LNCaP clone FGC (cell line): ENCODE data around the gene CAV1.

ENCODE experiments used
- DNase-seq: peaks from one replicate; pipeline ENCODE4 v3.0.0-alpha.2; 2011; ENCODE audit warnings: low read depth
- H3K4me3 ChIP-seq: 2 replicates; pipeline ENCODE4 v1.5.1; 2011; ENCODE audit warnings: mild to moderate bottlenecking, low read depth, low read length, control low read depth
- CTCF ChIP-seq: IDR thresholded peaks from 2 replicates; pipeline ENCODE4 v1.5.1; 2012; ENCODE audit warnings: mild to moderate bottlenecking; ENCODE audit not compliant: control insufficient read depth, insufficient read depth; ENCODE audit errors: extremely low read depth

The CAV1 gene

DNA sequence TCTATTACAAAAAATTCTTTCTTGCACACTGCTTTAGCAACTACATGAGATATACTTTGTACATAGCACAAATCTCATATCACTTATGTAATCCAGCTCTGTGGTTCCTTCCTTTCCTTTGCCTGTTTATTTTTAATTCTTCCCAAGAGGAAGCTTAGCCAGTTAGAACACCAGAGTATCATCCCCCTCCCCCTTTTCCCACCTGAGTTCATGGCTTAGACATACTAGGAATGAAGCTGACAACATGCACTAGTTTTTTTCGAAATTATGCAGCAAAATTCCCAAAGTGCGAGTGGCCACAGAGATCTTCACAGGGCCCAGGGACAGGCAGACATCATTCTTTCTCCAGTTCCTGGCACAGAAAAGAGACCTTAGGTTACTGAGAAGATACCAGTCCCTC is 17.8 kb downstream of the CAV1 start:
- no peak for TF ChIP-seq CTCF
- DNase-seq = no peak
- no peak overlapping the region for H3K4me3 ChIP-seq

GRCh38 chr7:116543664-116544063 is 18.8 kb downstream of the CAV1 start:
- TF ChIP-seq CTCF = no peak
- H3K4me3 ChIP-seq = no peak overlapping the region
- no peak for DNase-seq

DNA sequence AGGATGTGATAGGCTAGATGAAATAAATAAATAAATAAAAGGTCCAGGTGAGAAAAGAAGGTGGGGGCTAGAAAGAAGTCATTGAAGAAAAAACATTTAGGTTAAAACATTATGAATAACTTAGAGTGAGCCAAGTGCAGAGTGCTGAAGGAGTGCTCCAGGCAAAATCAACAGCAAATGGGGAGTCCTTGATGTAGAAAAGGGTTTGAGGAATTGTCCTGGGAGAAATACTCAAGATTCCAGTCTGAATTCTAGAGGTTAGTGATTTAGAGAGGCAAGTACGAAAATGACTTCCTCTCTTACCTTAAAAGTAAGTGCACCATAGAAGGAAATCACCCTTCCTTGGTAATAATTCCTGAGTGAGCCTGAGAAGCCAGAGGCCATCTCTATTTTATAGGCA is 19.7 kb downstream of the CAV1 start:
- no peak overlapping the region for H3K4me3 ChIP-seq
- no peak for DNase-seq
- TF ChIP-seq CTCF = no peak

DNA sequence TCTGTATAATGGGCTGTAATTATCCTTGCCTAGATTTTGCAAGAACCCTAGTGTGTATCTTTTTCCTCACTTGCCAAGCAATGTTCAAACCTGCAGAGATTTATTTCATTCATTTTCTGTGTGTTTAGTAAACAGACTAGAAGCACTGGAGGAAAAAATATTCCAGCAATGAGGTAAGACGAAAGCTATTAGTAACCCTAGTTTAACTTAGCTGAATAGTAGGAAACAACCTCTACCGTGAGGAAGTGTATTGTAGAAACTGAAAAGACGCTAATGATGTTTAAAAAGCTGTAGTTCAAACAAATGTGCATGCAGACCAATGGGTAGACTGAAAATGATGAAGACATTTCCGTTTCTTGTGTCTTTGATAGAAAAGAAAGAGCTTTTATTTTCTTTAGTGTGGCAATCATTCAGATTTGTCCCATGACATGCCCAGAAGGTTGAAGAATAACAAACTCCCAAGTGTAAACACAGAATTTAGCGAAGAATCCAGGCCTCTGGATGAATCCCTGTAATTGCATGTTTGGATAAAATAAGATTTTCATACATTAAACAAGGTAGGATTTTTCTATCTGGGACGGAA is 20.7 kb downstream of the CAV1 start:
- TF ChIP-seq CTCF = no peak
- DNase-seq = no peak
- no peak overlapping the region for H3K4me3 ChIP-seq

DNA sequence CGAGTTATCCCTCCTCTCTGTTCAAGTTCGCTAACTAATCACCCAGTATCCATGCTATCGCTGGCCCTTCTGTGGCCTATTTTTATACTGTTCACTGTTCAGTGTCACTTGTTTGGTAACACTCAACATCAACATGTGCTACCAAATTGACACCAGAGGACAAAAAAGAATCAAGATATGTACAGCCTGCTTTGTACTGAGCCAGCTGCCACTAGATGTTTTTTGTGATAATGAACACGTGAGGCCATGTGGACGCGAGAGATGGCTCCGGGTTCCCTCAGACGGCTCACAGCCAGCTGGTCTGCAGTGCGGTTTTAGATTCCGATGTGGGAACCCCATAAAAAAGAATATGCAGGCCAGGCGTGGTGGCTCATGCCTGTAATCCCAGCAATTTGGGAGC is 21.2 kb downstream of the CAV1 start:
- no peak for DNase-seq
- TF ChIP-seq CTCF = no peak

GRCh38 chr7:116546916-116547315 is 22.1 kb downstream of the CAV1 start:
- TF ChIP-seq CTCF = no peak
- no peak overlapping the region for H3K4me3 ChIP-seq
- DNase-seq = no peak

More for the DNA sequence above, 21.2 kb downstream of the CAV1 start:
- H3K4me3 ChIP-seq = no peak overlapping the region

- no peak for TF ChIP-seq CTCF
- DNase-seq = no peak
- H3K4me3 ChIP-seq = no peak overlapping the region
Observed at GRCh38 chr7:116547347-116547746, 22.5 kb downstream of the CAV1 start.
